ENCODE data around the gene TGOLN2. TPM values are rescaled to one million over a fixed set of nuclear protein-coding genes. Genes with fewer than 3 reads are reported as not detected.
"Not testable (repeated sequence)": the region's sequence is repeated elsewhere in the genome, so short reads cannot be mapped to it uniquely, and the experiment has no call there.

TGOLN2 gene
- total RNA-seq, 6 experiments from 2014 or later = 143 to 161 (median 150) TPM

DNA sequence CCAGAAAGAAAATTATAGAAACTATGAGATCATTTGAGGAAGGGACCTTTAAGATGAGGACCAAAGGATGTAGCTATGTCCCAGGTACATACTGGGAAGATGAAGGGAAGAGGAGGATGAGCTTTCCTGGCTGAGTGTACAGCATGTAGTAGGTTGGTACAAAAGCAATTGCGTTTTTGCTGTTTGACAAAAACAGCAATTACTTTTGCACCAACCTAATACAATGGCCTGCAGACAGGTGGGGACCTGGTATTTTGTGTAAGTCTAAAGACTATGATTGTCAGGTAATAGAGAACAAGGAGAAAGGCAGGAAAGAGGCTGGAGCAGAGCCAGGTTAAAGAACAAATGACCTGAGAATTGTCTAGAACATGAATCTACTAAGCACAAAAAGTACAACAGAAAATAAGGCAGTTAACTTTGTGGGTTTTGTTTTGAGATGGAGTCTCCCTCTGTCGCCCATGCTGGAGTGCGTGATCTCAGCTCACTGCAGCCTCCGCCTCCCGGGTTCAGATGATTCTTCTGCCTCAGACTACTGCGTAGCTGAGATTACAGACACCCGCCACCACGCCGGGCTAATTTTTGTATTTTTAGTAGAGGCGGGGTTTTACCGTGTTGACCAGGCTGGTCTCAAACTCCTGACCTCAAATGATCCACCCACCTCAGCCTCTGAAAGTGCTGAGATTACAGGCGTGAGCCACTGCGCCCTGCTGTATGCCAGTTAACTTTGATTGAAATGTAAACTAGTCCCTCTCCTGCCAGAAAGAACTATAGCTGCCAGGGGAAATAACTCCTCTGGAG lies 3.2 kb upstream of the TGOLN2 start:
- no peaks in the 10 kb centered on the region for H3K9me3 Mint-ChIP-seq
- peaks cover 26% of the 10 kb centered on the region for H3K4me1 Mint-ChIP-seq (ENCODE audit: low read depth)
- no peak for TF ChIP-seq CTCF (IDR thresholded peaks at IDR 0.05)
- no peak for DNase-seq
- H3K36me3 Mint-ChIP-seq (ENCODE audit: low read depth) = peaks cover 16% of the 10 kb centered on the region
- peaks cover 3% of the 10 kb centered on the region; the same call in 1 of the 2 replicates for H3K27me3 Mint-ChIP-seq (ENCODE audit: insufficient read depth)
- H3K4me3 Mint-ChIP-seq = no peak overlapping the region
- no peak overlapping the region for H3K27ac Mint-ChIP-seq

DNA sequence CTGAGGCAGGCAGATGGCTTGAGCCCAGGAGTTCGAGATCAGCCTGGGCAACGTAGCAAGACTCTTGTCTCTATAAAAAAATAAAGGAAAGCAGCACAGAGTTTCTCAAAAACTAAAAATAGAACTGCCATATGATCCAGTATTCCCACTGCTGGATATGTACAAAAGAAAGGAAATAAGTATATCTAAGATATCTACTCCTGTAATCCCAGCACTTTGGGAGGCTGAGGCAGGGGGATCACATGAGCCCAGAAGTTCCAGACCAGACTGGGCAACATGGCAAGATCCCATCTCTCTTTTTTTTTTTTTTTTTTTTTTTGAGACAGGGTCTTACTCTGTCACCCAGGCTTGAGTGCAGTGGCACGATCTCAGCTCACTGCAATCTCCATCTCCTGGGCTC lies 1.9 kb upstream of the TGOLN2 start:
- H3K27ac Mint-ChIP-seq; DNase-seq; H3K9me3 Mint-ChIP-seq; H3K4me3 Mint-ChIP-seq; H3K27me3 Mint-ChIP-seq (ENCODE audit: insufficient read depth): not testable (repeated sequence)
- Mint-ChIP-seq H3K4me1 (ENCODE audit: low read depth) (peaks cover 39% of the 10 kb centered on the region), H3K36me3 (ENCODE audit: low read depth) (peaks cover 30% of the 10 kb centered on the region)

- no peak for DNase-seq
- no peak for TF ChIP-seq CTCF (IDR thresholded peaks at IDR 0.05)
- H3K4me1 Mint-ChIP-seq (ENCODE audit: low read depth) = peaks cover 43% of the 10 kb centered on the region
- H3K27me3 Mint-ChIP-seq (ENCODE audit: insufficient read depth) = peaks cover 3% of the 10 kb centered on the region; the same call in 1 of the 2 replicates
- H3K36me3 Mint-ChIP-seq (ENCODE audit: low read depth) = peaks cover 34% of the 10 kb centered on the region
- no peak overlapping the region for H3K27ac Mint-ChIP-seq
- no peaks in the 10 kb centered on the region for H3K9me3 Mint-ChIP-seq
- H3K4me3 Mint-ChIP-seq = no peak overlapping the region; the same call in 1 of the 2 replicates
Measured at GRCh38 chr2:85329181-85329651, 1.4 kb upstream of the TGOLN2 start.

GRCh38 chr2:85327160-85327821 lies 498 bp downstream of the TGOLN2 start:
- DNase-seq = peak; percentile 36
- no peaks in the 10 kb centered on the region for H3K9me3 Mint-ChIP-seq
- no peak for TF ChIP-seq CTCF (IDR thresholded peaks at IDR 0.05)
- peak overlapping the region; percentile 94 for H3K27ac Mint-ChIP-seq
- peaks cover 45% of the 10 kb centered on the region for H3K36me3 Mint-ChIP-seq (ENCODE audit: low read depth)
- H3K4me1 Mint-ChIP-seq (ENCODE audit: low read depth) = peaks cover 50% of the 10 kb centered on the region
- H3K4me3 Mint-ChIP-seq = peak overlapping the region; percentile 93
- H3K27me3 Mint-ChIP-seq (ENCODE audit: insufficient read depth) = peaks cover 3% of the 10 kb centered on the region; the same call in 1 of the 2 replicates

DNA sequence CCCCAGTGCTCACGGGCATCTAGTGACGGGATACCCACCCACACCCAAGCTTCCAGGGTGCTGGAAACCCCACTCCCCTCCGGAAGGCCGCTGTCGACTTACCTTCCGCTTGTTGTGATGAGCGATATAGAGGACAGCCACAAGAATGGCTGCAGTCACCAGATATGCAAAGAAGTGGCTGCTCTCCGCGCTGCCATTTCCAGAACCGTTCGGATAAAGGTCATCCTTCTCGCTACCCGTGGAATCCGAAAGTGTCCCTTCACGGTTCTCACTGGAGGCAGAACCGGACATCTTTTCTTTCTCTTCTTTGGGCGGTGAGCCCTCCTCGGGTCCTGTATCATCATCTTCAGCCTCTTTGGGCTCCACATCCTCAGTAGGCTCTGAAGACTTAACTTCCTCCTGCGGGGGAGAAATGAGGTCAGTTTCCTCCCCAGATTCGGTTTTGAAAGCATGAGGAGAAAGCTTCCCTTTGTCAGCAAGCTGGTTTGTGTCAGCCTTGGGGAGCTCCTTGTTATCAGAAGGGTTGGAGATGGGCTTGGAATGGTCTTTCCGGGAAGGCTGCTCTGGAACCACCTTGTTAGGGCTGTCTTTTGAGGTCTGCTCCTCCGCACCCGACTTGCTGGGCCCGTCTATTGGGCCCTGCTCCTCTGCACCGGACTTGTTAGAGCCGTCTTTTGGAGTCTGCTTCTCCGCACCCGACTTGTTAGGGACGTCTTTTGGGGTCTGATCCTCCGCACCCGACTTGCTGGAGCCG lies 1.2 kb downstream of the TGOLN2 start:
- Mint-ChIP-seq H3K27me3 (ENCODE audit: insufficient read depth) (peaks cover 3% of the 10 kb centered on the region; the same call in 1 of the 2 replicates), H3K27ac (peak overlapping the region; percentile 94), H3K9me3 (no peaks in the 10 kb centered on the region), H3K4me1 (ENCODE audit: low read depth) (peaks cover 56% of the 10 kb centered on the region), H3K4me3 (peak overlapping the region; percentile 93), H3K36me3 (ENCODE audit: low read depth) (peaks cover 51% of the 10 kb centered on the region)
- TF ChIP-seq CTCF (IDR thresholded peaks at IDR 0.05) = no peak
- DNase-seq = no peak
